ENCODE data around the gene COX15. TPM values are rescaled to one million over a fixed set of nuclear protein-coding genes. Genes with fewer than 3 reads are reported as not detected.
A peak's percentile ranks its signal among the peaks of the same experiment; 100 is the strongest.

COX15 gene
- total and polyA plus RNA-seq, 8 donors = 5.8 to 18.4 (median 15.5) TPM

DNA sequence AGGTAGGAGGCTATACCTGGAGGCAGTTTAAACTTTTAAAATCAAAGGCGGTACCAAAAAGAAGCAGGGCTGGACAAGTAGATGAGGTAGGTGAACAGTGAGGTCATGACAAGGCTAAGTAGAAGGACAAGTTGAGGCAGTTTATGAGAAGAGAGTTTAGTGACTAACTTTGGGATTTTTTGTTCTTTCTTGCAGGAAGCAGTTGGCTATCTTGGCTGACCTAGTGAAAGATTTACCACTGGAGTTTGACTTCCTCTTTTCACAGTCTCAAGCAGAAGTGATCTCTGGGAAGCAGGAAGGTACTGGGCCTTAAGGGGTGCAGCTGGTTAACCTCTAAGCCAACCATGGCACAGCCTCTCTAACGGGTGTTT lies 46.3 kb downstream of the COX15 start:
- DNase-seq = no peak
- WGBS, 2 donors = 62 to 63% methylated on average over 2 of the region's 2 CpGs
- no peak overlapping the region for H3K4me3 ChIP-seq
- peaks cover 7 to 18% (median 13%) of the 10 kb centered on the region in 3 donors for H3K4me1 ChIP-seq
- no peak for FAIRE-seq
- peaks cover 0 to 15% (median 0%) of the 10 kb centered on the region in 3 donors for H3K36me3 ChIP-seq
- peak in 2 of 4 donors; percentile 53 to 60 for ATAC-seq
- TF ChIP-seq, protein P1, sequence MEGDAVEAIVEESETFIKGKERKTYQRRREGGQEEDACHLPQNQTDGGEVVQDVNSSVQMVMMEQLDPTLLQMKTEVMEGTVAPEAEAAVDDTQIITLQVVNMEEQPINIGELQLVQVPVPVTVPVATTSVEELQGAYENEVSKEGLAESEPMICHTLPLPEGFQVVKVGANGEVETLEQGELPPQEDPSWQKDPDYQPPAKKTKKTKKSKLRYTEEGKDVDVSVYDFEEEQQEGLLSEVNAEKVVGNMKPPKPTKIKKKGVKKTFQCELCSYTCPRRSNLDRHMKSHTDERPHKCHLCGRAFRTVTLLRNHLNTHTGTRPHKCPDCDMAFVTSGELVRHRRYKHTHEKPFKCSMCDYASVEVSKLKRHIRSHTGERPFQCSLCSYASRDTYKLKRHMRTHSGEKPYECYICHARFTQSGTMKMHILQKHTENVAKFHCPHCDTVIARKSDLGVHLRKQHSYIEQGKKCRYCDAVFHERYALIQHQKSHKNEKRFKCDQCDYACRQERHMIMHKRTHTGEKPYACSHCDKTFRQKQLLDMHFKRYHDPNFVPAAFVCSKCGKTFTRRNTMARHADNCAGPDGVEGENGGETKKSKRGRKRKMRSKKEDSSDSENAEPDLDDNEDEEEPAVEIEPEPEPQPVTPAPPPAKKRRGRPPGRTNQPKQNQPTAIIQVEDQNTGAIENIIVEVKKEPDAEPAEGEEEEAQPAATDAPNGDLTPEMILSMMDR (IDR thresholded peaks at IDR 0.05) = no peak
- no peaks in the 10 kb centered on the region for H3K9me3 ChIP-seq
- peak overlapping the region in 2 of 4 donors; percentile 19 to 20 for H3K27ac ChIP-seq
- intact Hi-C loops (cut with DNase I) = no loop called here
- H3K27me3 ChIP-seq = no peaks in the 10 kb centered on the region

DNA sequence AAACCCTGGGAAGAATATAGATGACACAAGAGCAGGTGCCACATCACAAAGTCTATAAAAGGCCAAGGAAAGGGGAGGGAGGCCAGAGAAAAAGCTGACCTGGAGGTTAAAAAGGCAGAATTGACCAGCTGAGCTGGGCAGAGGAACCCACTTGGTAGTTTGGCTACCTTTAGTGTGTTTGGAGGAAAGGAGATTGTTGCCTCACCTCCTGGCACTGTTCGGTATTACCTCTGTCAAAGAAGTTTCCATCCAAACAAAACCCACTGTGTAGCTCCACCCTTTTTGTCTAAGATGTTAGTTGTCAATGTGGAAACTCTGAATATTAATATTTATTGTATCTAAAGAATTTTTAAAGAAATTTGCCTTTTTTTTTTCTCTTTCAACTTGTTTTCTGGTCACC lies 49.2 kb downstream of the COX15 start:
- H3K9me3 ChIP-seq = no peaks in the 10 kb centered on the region
- peak; percentile 78 to 89 (median 84) for ATAC-seq
- TF ChIP-seq, protein P1 (IDR thresholded peaks at IDR 0.05) = peak in 1 of 4 donors; percentile 25
- H3K27me3 ChIP-seq = no peaks in the 10 kb centered on the region
- H3K27ac ChIP-seq = peak overlapping the region in 1 of 4 donors; percentile 46
- peak in 2 of 6 donors; percentile 21 to 34 for DNase-seq
- H3K4me1 ChIP-seq = peaks cover 7 to 18% (median 13%) of the 10 kb centered on the region in 3 donors
- intact Hi-C loops (cut with DNase I) = no loop called here
- no peak overlapping the region for H3K4me3 ChIP-seq
- peaks cover 0 to 15% (median 0%) of the 10 kb centered on the region in 3 donors for H3K36me3 ChIP-seq
- no peak for FAIRE-seq
- 37 to 42% methylated on average over 1 of the region's 1 CpG for WGBS, 2 donors

Other genes starting within 250 kb of the COX15 start
- gene NKX2-3, start 199.2 kb downstream of the COX15 start, total RNA-seq = 1 to 10 TPM in 3 of 6 donors, under 1 TPM in 3; 0.28 to 2.3 (median 1.2) TPM
- 1 to 10 TPM; 1.0 to 6.2 TPM for gene NKX2-3, start 199.2 kb downstream of the COX15 start, polyA plus RNA-seq
- gene SLC25A28, start 111.7 kb downstream of the COX15 start, total RNA-seq = 10 to 100 TPM; 18.8 to 29.1 (median 23.8) TPM
- 100 to 1,000 TPM in 1 of 2 donors, 10 to 100 TPM in 1; 88.7 to 128 TPM for gene SLC25A28, start 111.7 kb downstream of the COX15 start, polyA plus RNA-seq
- 10 to 100 TPM in 4 of 6 donors, 1 to 10 TPM in 2; 8.4 to 19.8 (median 14.4) TPM for gene ENTPD7, start 72.6 kb downstream of the COX15 start, total RNA-seq
- 1 to 10 TPM; 1.8 to 1.9 TPM for gene ENTPD7, start 72.6 kb downstream of the COX15 start, polyA plus RNA-seq
- gene CUTC, start 107 bp upstream of the COX15 start, total RNA-seq = 10 to 100 TPM in 1 of 6 donors, 1 to 10 TPM in 5; 5.4 to 10.0 (median 7.2) TPM
- 10 to 100 TPM; 13.2 to 14.5 TPM for gene CUTC, start 107 bp upstream of the COX15 start, polyA plus RNA-seq
- gene ABCC2, start 50.5 kb upstream of the COX15 start, total RNA-seq = 1 to 10 TPM in 3 of 6 donors, under 1 TPM in 3; 0.67 to 1.7 (median 1.1) TPM
- 1 to 10 TPM in 1 of 2 donors, under 1 TPM in 1; 0.91 to 1.4 TPM for gene ABCC2, start 50.5 kb upstream of the COX15 start, polyA plus RNA-seq